LoVo (cell line): ENCODE results near the gene GATA2.

ENCODE experiments used
- DNase-seq: peaks from one replicate; pipeline ENCODE4 v3.0.0-alpha.2; 2016; ENCODE audit warnings: low spot score

Gene GATA2

GRCh38 chr3:128432971-128433836 lies 59.8 kb downstream of the GATA2 start:
- no peak for DNase-seq

GRCh38 chr3:128432301-128432970 lies 60.6 kb downstream of the GATA2 start:
- no peak for DNase-seq

- DNase-seq = no peak
Observed at GRCh38 chr3:128431803-128432300, 61.1 kb downstream of the GATA2 start.

GRCh38 chr3:128430731-128431130 lies 62.3 kb downstream of the GATA2 start:
- DNase-seq = no peak

- DNase-seq = no peak
Observed at GRCh38 chr3:128430301-128430700, 62.7 kb downstream of the GATA2 start.

- no peak for DNase-seq
Observed at GRCh38 chr3:128429751-128430150, 63.2 kb downstream of the GATA2 start.
